ENCODE measurements around the gene IRAK2. TPM values are rescaled to one million over a fixed set of nuclear protein-coding genes. Genes with fewer than 3 reads are reported as not detected.

The IRAK2 gene
- total RNA-seq, 1 donor, result 4.0 TPM

- Histone ChIP-seq H3K4me3 (ENCODE audit: insufficient read depth, low read length) (no peak overlapping the region), H3K27me3 (ENCODE audit: insufficient read depth, low read length) (no peaks in the 10 kb centered on the region), H4K20me1 (ENCODE audit: insufficient read depth, low read length) (no peaks in the 10 kb centered on the region), H3K36me3 (ENCODE audit: insufficient read depth, low read length) (peaks cover 3% of the 10 kb centered on the region), H3K4me1 (ENCODE audit: insufficient read depth, low read length) (peaks cover 8% of the 10 kb centered on the region), H3K79me2 (ENCODE audit: insufficient read depth, low read length) (no peaks in the 10 kb centered on the region), H3K4me2 (ENCODE audit: insufficient read depth, low read length) (no peak overlapping the region), H3K27ac (ENCODE audit: low read depth, low read length) (no peak overlapping the region), H2AFZ (ENCODE audit: low read length) (no peak overlapping the region), H3K9me3 (ENCODE audit: low read depth, low read length) (no peaks in the 10 kb centered on the region)
- no peak for DNase-seq (ENCODE audit: insufficient read length, low spot score, missing footprints)
- no peak for TF ChIP-seq CTCF (IDR thresholded peaks at IDR 0.05; ENCODE audit: extremely low read depth, low read depth, low read length)
Measured at GRCh38 chr3:10223676-10224639, 59.2 kb downstream of the IRAK2 start.

GRCh38 chr3:10224794-10225665 is 60.3 kb downstream of the IRAK2 start:
- Histone ChIP-seq H3K27ac (ENCODE audit: low read depth, low read length) (no peak overlapping the region), H2AFZ (ENCODE audit: low read length) (no peak overlapping the region), H4K20me1 (ENCODE audit: insufficient read depth, low read length) (no peaks in the 10 kb centered on the region), H3K79me2 (ENCODE audit: insufficient read depth, low read length) (no peaks in the 10 kb centered on the region), H3K4me2 (ENCODE audit: insufficient read depth, low read length) (no peak overlapping the region), H3K4me1 (ENCODE audit: insufficient read depth, low read length) (peaks cover 8% of the 10 kb centered on the region), H3K27me3 (ENCODE audit: insufficient read depth, low read length) (no peaks in the 10 kb centered on the region), H3K4me3 (ENCODE audit: insufficient read depth, low read length) (no peak overlapping the region), H3K9me3 (ENCODE audit: low read depth, low read length) (no peaks in the 10 kb centered on the region), H3K36me3 (ENCODE audit: insufficient read depth, low read length) (no peaks in the 10 kb centered on the region)
- DNase-seq (ENCODE audit: insufficient read length, low spot score, missing footprints), result no peak
- TF ChIP-seq CTCF (IDR thresholded peaks at IDR 0.05; ENCODE audit: extremely low read depth, low read depth, low read length), result peak; percentile 91

GRCh38 chr3:10226293-10226692 is 61.6 kb downstream of the IRAK2 start:
- Histone ChIP-seq H3K9me3 (ENCODE audit: low read depth, low read length) (no peaks in the 10 kb centered on the region), H3K79me2 (ENCODE audit: insufficient read depth, low read length) (no peaks in the 10 kb centered on the region), H3K4me3 (ENCODE audit: insufficient read depth, low read length) (no peak overlapping the region), H4K20me1 (ENCODE audit: insufficient read depth, low read length) (no peaks in the 10 kb centered on the region), H3K4me2 (ENCODE audit: insufficient read depth, low read length) (no peak overlapping the region), H3K4me1 (ENCODE audit: insufficient read depth, low read length) (peaks cover 8% of the 10 kb centered on the region), H2AFZ (ENCODE audit: low read length) (no peak overlapping the region), H3K27ac (ENCODE audit: low read depth, low read length) (no peak overlapping the region), H3K36me3 (ENCODE audit: insufficient read depth, low read length) (no peaks in the 10 kb centered on the region), H3K27me3 (ENCODE audit: insufficient read depth, low read length) (no peaks in the 10 kb centered on the region)
- no peak for TF ChIP-seq CTCF (IDR thresholded peaks at IDR 0.05; ENCODE audit: extremely low read depth, low read depth, low read length)
- DNase-seq (ENCODE audit: insufficient read length, low spot score, missing footprints), result no peak

All from osteoblast (primary cell).